IPS-18a (cell line): ENCODE results near the gene KREMEN2.

Experiments used
- H3K27ac ChIP-seq: one replicate; pipeline ENCODE4 v1.5.1; 2013; ENCODE audit warnings: low read length
- H3K27me3 ChIP-seq: one replicate; pipeline ENCODE4 v1.6.1; 2013; ENCODE audit warnings: mild to moderate bottlenecking, low read length; ENCODE audit not compliant: control insufficient read depth, insufficient read depth
- H3K36me3 ChIP-seq: one replicate; pipeline ENCODE4 v1.6.1; 2013; ENCODE audit warnings: low read depth, low read length; ENCODE audit not compliant: control insufficient read depth
- H3K4me1 ChIP-seq: one replicate; pipeline ENCODE4 v1.6.1; 2013; ENCODE audit warnings: low read depth, low read length; ENCODE audit not compliant: control insufficient read depth
- H3K4me3 ChIP-seq: one replicate; pipeline ENCODE4 v1.5.1; 2013; ENCODE audit warnings: low read length
- H3K9ac ChIP-seq: one replicate; pipeline ENCODE4 v1.6.1; 2013; ENCODE audit warnings: mild to moderate bottlenecking, low read length, moderate library complexity
- H3K9me3 ChIP-seq: one replicate; pipeline ENCODE4 v1.6.1; 2013; ENCODE audit warnings: low read depth, low read length; ENCODE audit not compliant: control insufficient read depth

The KREMEN2 gene

GRCh38 chr16:3010510-3010909, 46.4 kb downstream of the KREMEN2 start:
- H3K4me1 ChIP-seq, result peaks cover 61% of the 10 kb centered on the region
- H3K27ac ChIP-seq, result peak overlapping the region; percentile 47
- peak overlapping the region; percentile 42 for H3K4me3 ChIP-seq

GRCh38 chr16:3012246-3012645, 48.2 kb downstream of the KREMEN2 start:
- Histone ChIP-seq H3K9me3 (no peaks in the 10 kb centered on the region), H3K27me3 (peaks cover 11% of the 10 kb centered on the region), H3K4me1 (peaks cover 52% of the 10 kb centered on the region), H3K36me3 (peaks cover 19% of the 10 kb centered on the region), H3K27ac (no peak overlapping the region), H3K4me3 (peak overlapping the region; percentile 51), H3K9ac (peak overlapping the region; percentile 28)

More at GRCh38 chr16:3010510-3010909, 46.4 kb downstream of the KREMEN2 start:
- Histone ChIP-seq H3K36me3 (peaks cover 11% of the 10 kb centered on the region), H3K9ac (no peak overlapping the region), H3K9me3 (no peaks in the 10 kb centered on the region), H3K27me3 (peaks cover 11% of the 10 kb centered on the region)

DNA sequence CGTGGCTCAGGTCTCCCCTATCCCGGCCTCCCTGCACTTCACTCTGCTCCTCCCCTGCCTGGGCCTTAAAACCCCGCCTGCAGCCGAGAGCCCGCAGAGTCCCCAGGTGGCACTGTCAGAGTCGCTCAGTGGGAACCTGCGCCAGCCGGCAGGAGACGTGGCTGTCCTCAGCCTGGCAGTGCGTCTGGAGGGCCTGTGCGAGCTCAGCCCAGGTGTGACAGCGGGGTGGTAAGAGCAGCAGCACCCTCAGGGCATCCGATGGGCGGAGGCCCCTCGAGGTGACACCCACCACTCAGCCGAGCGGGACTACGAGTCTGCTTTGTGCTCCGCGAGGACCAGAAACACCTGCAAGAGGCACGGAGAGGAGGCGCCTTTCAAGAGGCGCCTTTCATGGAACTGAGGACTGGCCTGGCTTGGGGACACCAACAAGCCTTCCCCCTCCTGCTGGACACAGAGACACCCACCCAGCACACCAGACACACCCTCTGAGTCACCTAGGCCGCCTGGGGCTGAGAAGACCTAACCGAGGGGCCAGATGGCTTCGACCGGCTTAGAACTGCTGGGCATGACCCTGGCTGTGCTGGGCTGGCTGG, 48.8 kb downstream of the KREMEN2 start, which contains the start of gene CLDN9:
TSS of gene CLDN9 (plus strand) at position 96 of the 593 bp plus-strand sequence. CDS start at position 536, 440 bp downstream.
- Histone ChIP-seq H3K9ac (peak within 1 kb of the TSS; percentile 28), H3K9me3 (no peaks in the 10 kb centered on the region), H3K27me3 (peaks cover 11% of the 10 kb centered on the region), H3K4me3 (peak within 1 kb of the TSS; percentile 51), H3K4me1 (peaks cover 45% of the 10 kb centered on the region), H3K36me3 (peaks cover 19% of the 10 kb centered on the region), H3K27ac (no peak within 1 kb of the TSS)

DNA sequence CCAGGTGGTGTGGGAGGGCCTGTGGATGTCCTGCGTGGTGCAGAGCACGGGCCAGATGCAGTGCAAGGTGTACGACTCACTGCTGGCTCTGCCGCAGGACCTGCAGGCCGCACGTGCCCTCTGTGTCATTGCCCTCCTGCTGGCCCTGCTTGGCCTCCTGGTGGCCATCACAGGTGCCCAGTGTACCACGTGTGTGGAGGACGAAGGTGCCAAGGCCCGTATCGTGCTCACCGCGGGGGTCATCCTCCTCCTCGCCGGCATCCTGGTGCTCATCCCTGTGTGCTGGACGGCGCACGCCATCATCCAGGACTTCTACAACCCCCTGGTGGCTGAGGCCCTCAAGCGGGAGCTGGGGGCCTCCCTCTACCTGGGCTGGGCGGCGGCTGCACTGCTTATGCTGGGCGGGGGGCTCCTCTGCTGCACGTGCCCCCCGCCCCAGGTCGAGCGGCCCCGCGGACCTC, 49.4 kb downstream of the KREMEN2 start:
- H3K9ac ChIP-seq, result no peak overlapping the region
- H3K36me3 ChIP-seq, result peaks cover 19% of the 10 kb centered on the region
- H3K4me1 ChIP-seq, result peaks cover 45% of the 10 kb centered on the region
- H3K4me3 ChIP-seq, result peak overlapping the region; percentile 51
- no peak overlapping the region for H3K27ac ChIP-seq
- peaks cover 14% of the 10 kb centered on the region for H3K27me3 ChIP-seq
- no peaks in the 10 kb centered on the region for H3K9me3 ChIP-seq

DNA sequence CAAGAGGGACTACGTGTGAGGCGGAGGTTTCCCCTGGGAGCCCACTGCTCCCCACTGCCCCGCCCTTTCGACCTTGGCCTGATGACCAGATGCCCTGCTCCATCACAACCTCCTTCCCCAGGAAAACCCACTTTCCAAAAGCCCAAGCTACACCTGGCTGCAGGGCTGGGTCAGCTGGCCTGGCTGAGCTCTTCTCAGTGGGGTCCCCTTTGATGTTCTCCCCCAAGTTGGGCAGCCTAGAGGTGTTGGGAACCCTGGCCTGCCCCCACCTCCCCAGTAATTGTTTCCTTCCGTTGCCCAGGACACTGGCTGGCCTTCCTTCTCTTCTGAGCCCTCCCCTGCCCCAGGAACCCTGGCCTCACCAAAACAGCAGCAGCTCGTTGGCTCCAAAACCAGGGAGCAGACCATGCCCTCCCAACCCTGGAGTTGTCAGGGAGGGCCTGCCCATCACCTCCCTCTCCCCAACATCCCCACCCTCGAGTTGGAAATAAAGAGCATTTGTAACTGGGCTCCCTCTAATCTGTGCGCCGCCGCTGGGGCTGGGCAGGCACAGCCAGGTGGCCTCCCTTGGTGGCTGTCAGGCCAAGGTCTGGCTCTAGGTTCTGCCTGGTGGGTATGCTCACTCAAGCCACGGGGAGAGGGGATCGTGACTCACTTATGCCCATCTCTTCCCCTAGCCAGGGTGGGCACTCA, 50.1 kb downstream of the KREMEN2 start:
- peaks cover 15% of the 10 kb centered on the region for H3K27me3 ChIP-seq
- no peak overlapping the region for H3K9ac ChIP-seq
- H3K4me3 ChIP-seq, result peak overlapping the region; percentile 6
- H3K36me3 ChIP-seq, result peaks cover 19% of the 10 kb centered on the region
- no peak overlapping the region for H3K27ac ChIP-seq
- peaks cover 39% of the 10 kb centered on the region for H3K4me1 ChIP-seq
- H3K9me3 ChIP-seq, result no peaks in the 10 kb centered on the region

DNA sequence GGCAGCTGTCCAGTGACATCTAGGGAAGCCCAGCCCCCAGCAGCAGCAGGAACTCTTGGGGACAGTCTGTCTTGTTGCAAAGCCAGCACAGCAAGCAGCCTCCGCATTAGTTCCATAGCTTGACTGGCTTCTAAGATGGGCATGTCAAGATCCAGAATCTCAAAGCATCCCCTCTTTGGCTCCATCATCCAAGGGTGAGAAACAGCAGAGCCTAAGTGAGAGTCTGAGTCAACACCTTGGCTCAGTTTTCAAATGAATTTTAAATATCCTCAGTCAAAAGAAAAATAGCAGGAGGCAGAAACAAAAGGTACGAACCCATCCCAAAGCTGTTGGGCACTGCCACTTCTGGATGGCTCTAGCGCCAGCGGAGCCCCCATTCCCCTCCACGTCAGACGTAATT, 50.9 kb downstream of the KREMEN2 start:
- peaks cover 15% of the 10 kb centered on the region for H3K27me3 ChIP-seq
- H3K9me3 ChIP-seq, result no peaks in the 10 kb centered on the region
- H3K4me1 ChIP-seq, result peaks cover 34% of the 10 kb centered on the region
- no peak overlapping the region for H3K27ac ChIP-seq
- peaks cover 19% of the 10 kb centered on the region for H3K36me3 ChIP-seq
- peak overlapping the region; percentile 6 for H3K4me3 ChIP-seq
- no peak overlapping the region for H3K9ac ChIP-seq

DNA sequence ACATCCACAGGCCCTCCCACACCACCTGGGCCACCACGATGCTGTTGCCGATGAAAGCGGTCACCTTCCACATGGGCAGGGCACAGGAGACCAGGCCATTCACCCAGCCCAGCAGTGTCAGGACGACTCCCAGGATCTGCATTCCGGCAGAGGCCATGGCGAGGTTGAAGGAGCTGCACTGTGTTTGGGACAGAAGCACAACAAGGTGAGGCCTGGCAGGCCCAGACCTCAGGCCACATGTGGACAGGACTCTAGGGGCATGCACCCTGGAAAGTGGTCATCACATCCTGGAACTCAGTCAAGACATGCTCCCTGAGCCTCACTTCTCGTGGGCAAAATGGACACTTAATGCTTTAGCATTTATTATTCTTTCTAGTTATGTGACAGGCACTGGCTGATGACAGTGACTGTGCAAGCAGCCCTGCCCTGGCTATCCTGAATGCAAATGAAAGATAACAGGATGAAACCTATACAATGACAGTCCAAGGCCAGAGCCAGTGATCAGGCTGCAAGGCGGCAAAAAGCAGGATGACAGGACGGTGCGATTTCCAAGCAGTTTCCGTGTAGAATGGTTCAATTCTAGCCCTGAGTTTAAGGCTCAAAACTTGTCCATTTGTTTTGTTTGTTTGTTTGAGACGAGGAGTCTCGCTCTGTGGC, 51.9 kb downstream of the KREMEN2 start:
- Histone ChIP-seq H3K27ac (no peak overlapping the region), H3K9ac (no peak overlapping the region), H3K4me1 (peaks cover 31% of the 10 kb centered on the region), H3K4me3 (peak overlapping the region; percentile 11), H3K36me3 (peaks cover 19% of the 10 kb centered on the region), H3K27me3 (peaks cover 15% of the 10 kb centered on the region), H3K9me3 (no peaks in the 10 kb centered on the region)

DNA sequence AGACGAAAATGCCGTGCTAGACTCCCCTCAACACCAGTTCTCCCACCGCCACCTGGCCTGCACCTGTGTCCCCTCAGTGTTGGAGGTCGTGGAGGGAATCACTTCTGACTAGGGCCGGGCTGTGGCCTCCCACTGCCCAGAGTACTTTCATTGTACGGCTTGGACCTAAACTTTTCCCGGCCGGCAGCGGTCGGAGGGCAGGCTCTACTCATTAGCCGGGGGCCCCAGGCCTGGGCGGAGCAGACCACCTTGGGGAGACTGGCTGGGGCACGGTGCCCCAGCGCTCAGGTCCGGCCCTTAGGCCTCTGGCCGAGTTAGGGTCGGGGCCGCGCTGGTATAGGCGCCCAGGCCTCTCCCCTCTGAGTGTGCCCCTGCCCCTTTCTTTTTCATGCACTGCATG, 53.3 kb downstream of the KREMEN2 start:
- peaks cover 33% of the 10 kb centered on the region for H3K4me1 ChIP-seq
- peak overlapping the region; percentile 92 for H3K9ac ChIP-seq
- peaks cover 10% of the 10 kb centered on the region for H3K27me3 ChIP-seq
- peak overlapping the region; percentile 91 for H3K4me3 ChIP-seq
- peak overlapping the region; percentile 85 for H3K27ac ChIP-seq
- H3K9me3 ChIP-seq, result no peaks in the 10 kb centered on the region
- H3K36me3 ChIP-seq, result peaks cover 23% of the 10 kb centered on the region
